ENCODE data around the gene TMEM132D. TPM values are rescaled to one million over a fixed set of nuclear protein-coding genes. Genes with fewer than 3 reads are reported as not detected.

Gene TMEM132D
- total RNA-seq, 1 donor from 2014 or later, result not detected

GRCh38 chr12:129877411-129877810, 26.4 kb downstream of the TMEM132D start:
- DNase-seq (ENCODE audit: low spot score), result no peak
- intact Hi-C loops (cut with DNase I), result no loop called here

- intact Hi-C loops (cut with DNase I), result no loop called here
- no peak for DNase-seq (ENCODE audit: low spot score)
Measured at GRCh38 chr12:129873833-129874208, 30.0 kb downstream of the TMEM132D start.

GRCh38 chr12:129873111-129873832, 30.6 kb downstream of the TMEM132D start:
- DNase-seq (ENCODE audit: low spot score), result no peak
- intact Hi-C loops (cut with DNase I), result no loop called here

- intact Hi-C loops (cut with DNase I), result no loop called here
Measured at GRCh38 chr12:129871991-129872972, 31.5 kb downstream of the TMEM132D start.

GRCh38 chr12:129870796-129871195, 33.0 kb downstream of the TMEM132D start:
- intact Hi-C loops (cut with DNase I), result no loop called here
- no peak for DNase-seq (ENCODE audit: low spot score)

More at GRCh38 chr12:129871991-129872972, 31.5 kb downstream of the TMEM132D start:
- DNase-seq (ENCODE audit: low spot score), result no peak

GRCh38 chr12:129870136-129870535, 33.7 kb downstream of the TMEM132D start:
- intact Hi-C loops (cut with DNase I), result no loop called here
- no peak for DNase-seq (ENCODE audit: low spot score)

GRCh38 chr12:129868575-129868974, 35.2 kb downstream of the TMEM132D start:
- intact Hi-C loops (cut with DNase I), result no loop called here
- DNase-seq (ENCODE audit: low spot score), result no peak

- intact Hi-C loops (cut with DNase I), result no loop called here
- DNase-seq (ENCODE audit: low spot score), result no peak
Measured at GRCh38 chr12:129863938-129864337, 39.9 kb downstream of the TMEM132D start.

GRCh38 chr12:129862561-129863175, 41.2 kb downstream of the TMEM132D start:
- DNase-seq (ENCODE audit: low spot score), result no peak
- intact Hi-C loops (cut with DNase I), result no loop called here

- intact Hi-C loops (cut with DNase I), result no loop called here
- DNase-seq (ENCODE audit: low spot score), result no peak
Measured at GRCh38 chr12:129861951-129862350, 41.9 kb downstream of the TMEM132D start.

GRCh38 chr12:129854591-129854990, 49.2 kb downstream of the TMEM132D start:
- DNase-seq (ENCODE audit: low spot score), result no peak

GRCh38 chr12:129851296-129851695, 52.5 kb downstream of the TMEM132D start:
- intact Hi-C loops (cut with DNase I), result no loop called here
- DNase-seq (ENCODE audit: low spot score), result no peak

More at GRCh38 chr12:129854591-129854990, 49.2 kb downstream of the TMEM132D start:
- intact Hi-C loops (cut with DNase I), result no loop called here

GRCh38 chr12:129848876-129849275, 54.9 kb downstream of the TMEM132D start:
- no peak for DNase-seq (ENCODE audit: low spot score)
- intact Hi-C loops (cut with DNase I), result no loop called here

GRCh38 chr12:129847063-129847462, 56.8 kb downstream of the TMEM132D start:
- no peak for DNase-seq (ENCODE audit: low spot score)
- intact Hi-C loops (cut with DNase I), result no loop called here

- DNase-seq (ENCODE audit: low spot score), result no peak
- intact Hi-C loops (cut with DNase I), result no loop called here
Measured at GRCh38 chr12:129844662-129845220, 59.1 kb downstream of the TMEM132D start.

GRCh38 chr12:129841251-129841650, 62.6 kb downstream of the TMEM132D start:
- DNase-seq (ENCODE audit: low spot score), result no peak
- intact Hi-C loops (cut with DNase I), result no loop called here

GRCh38 chr12:129840145-129840884, 63.5 kb downstream of the TMEM132D start:
- DNase-seq (ENCODE audit: low spot score), result no peak
- intact Hi-C loops (cut with DNase I), result no loop called here

GRCh38 chr12:129839679-129840078, 64.1 kb downstream of the TMEM132D start:
- no peak for DNase-seq (ENCODE audit: low spot score)
- intact Hi-C loops (cut with DNase I), result no loop called here

- intact Hi-C loops (cut with DNase I), result no loop called here
- DNase-seq (ENCODE audit: low spot score), result no peak
Measured at GRCh38 chr12:129831294-129831693, 72.5 kb downstream of the TMEM132D start.
